GM13977 (cell line): Measurements from ENCODE around the gene MED16.

ENCODE experiments used
- DNase-seq: peaks from one replicate; pipeline ENCODE4 v3.0.0; 2012; ENCODE audit warnings: low spot score
- in situ Hi-C: fragments of 300-500 bp; cut with MboI; formaldehyde crosslinking; loops from one replicate; pipeline ENCODE4 v1.12.0; 2022; ENCODE audit warnings: low sequenced_read_pairs, low pct_unique_long_range_greater_than_20kb, mixed read lengths, inconsistent platforms; ENCODE audit not compliant: unreplicated experiment
- TF ChIP-seq, protein P1 (sequence below): IDR thresholded peaks from 2 replicates; pipeline ENCODE4 v1.5.1; 2012; ENCODE audit warnings: mild to moderate bottlenecking, control low read depth; ENCODE audit not compliant: insufficient read depth; ENCODE audit errors: extremely low read depth, missing control alignments

Gene MED16, protein sequence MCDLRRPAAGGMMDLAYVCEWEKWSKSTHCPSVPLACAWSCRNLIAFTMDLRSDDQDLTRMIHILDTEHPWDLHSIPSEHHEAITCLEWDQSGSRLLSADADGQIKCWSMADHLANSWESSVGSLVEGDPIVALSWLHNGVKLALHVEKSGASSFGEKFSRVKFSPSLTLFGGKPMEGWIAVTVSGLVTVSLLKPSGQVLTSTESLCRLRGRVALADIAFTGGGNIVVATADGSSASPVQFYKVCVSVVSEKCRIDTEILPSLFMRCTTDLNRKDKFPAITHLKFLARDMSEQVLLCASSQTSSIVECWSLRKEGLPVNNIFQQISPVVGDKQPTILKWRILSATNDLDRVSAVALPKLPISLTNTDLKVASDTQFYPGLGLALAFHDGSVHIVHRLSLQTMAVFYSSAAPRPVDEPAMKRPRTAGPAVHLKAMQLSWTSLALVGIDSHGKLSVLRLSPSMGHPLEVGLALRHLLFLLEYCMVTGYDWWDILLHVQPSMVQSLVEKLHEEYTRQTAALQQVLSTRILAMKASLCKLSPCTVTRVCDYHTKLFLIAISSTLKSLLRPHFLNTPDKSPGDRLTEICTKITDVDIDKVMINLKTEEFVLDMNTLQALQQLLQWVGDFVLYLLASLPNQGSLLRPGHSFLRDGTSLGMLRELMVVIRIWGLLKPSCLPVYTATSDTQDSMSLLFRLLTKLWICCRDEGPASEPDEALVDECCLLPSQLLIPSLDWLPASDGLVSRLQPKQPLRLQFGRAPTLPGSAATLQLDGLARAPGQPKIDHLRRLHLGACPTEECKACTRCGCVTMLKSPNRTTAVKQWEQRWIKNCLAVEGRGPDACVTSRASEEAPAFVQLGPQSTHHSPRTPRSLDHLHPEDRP

DNA sequence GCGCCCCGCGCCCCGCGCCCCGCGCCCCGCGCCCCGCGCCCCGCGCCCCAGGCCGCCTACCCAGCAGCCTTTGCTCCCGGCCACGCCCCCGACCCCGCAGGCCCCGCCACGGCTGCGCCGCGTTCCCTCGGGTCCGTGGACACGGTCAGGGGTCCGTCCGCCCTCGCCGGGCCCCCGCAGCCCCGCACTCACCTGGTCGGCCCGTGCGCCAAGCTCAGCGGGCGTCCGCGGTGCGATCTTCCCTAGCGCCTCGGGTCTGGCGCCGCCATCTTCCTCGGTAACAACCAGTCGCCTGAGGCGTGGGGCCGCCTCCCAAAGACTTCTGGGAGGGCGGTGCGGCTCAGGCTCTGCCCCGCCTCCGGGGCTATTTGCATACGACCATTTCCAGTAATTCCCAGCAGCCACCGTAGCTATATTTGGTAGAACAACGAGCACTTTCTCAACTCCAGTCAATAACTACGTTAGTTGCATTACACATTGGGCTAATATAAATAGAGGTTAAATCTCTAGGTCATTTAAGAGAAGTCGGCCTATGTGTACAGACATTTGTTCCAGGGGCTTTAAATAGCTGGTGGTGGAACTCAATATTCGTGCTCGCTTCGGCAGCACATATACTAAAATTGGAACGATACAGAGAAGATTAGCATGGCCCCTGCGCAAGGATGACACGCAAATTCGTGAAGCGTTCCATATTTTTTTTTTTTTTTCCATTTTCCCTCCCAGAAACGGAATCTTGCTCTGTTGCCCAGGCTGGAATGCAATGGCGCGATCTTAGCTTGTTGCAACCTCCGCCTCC is at the start of gene MED16, which contains the start of gene RNU6-9:
MED16 (minus strand) TSS at position 294 of the 796 bp plus-strand sequence. CDS start 2,056 bp downstream, outside the sequence.
RNU6-9 (plus strand) TSS at position 591 of the 796 bp plus-strand sequence.
- TF ChIP-seq, protein P1, sequence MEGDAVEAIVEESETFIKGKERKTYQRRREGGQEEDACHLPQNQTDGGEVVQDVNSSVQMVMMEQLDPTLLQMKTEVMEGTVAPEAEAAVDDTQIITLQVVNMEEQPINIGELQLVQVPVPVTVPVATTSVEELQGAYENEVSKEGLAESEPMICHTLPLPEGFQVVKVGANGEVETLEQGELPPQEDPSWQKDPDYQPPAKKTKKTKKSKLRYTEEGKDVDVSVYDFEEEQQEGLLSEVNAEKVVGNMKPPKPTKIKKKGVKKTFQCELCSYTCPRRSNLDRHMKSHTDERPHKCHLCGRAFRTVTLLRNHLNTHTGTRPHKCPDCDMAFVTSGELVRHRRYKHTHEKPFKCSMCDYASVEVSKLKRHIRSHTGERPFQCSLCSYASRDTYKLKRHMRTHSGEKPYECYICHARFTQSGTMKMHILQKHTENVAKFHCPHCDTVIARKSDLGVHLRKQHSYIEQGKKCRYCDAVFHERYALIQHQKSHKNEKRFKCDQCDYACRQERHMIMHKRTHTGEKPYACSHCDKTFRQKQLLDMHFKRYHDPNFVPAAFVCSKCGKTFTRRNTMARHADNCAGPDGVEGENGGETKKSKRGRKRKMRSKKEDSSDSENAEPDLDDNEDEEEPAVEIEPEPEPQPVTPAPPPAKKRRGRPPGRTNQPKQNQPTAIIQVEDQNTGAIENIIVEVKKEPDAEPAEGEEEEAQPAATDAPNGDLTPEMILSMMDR = no peak
- in situ Hi-C loops = no loop called here
- peak; percentile 100 for DNase-seq

DNA sequence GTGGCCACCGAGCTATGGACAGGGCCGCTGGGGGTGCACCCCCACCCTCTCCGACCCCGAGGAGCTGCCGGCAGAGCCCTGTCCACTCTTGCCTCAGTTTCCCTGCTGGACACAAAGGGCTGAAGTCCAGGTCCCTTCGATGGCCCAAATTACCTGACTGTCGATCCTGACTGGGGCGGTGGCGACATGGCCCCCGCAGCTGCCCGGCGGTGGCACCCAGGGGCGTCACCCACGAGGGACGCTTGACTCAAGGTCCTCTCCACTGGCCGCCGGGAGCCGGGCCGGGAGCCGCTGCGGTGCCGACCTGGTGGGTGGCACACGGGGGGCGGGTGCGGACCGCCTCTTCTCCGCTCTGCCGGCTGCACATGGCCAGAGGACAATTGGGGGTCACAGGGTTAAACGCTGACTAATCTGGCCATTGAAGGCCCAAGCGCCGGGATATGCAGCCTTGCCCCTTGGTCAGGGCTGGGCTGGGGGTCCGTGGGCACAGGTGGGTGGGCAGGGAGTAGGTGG is 49.2 kb upstream of the MED16 start:
- TF ChIP-seq, protein P1 = no peak
- no peak for DNase-seq

DNA sequence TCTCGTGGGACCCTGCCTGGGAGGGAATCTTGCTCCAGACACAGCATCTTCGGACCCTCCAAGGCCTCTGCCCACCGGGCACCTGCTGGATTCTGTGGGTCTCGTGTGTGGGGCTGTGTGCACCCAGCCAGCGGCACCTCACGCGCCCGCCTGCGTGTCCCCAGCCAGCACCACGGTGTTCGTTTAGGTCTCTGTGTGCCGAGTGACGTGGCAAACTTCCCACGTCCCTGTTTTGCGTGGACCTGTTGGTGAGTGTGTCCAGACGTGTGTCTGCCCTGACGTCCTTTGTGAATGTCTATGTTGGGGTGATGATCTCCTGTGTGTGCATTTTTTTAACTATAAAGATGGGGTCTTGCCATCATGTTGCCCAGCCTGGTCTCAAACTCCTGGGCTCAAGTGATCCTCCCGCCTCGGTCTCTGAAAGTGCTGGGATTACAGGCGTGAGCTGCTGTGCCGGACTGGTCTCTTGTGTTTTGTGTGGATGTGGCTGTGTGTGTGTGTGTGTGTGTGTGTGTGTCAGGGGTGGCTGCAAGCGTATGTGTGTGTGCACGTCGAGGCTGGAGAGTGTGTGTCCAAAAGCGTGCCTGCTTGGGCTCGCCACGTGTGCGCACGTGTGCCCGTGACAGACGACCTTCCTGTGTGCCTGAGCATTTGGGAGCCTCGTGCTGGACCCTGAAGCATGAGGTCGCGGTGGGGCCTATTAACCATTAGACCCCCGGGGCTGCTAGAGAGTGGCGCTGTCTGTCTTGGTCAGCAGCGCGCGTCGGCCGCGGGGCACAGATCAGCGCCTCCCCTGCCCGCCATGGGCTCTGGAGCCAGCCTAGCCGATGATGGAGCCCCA is 48.5 kb upstream of the MED16 start:
- TF ChIP-seq, protein P1 = no peak
- no peak for DNase-seq
- in situ Hi-C loops = no loop called here

More for the DNA sequence above, 49.2 kb upstream of the MED16 start:
- in situ Hi-C loops = no loop called here

DNA sequence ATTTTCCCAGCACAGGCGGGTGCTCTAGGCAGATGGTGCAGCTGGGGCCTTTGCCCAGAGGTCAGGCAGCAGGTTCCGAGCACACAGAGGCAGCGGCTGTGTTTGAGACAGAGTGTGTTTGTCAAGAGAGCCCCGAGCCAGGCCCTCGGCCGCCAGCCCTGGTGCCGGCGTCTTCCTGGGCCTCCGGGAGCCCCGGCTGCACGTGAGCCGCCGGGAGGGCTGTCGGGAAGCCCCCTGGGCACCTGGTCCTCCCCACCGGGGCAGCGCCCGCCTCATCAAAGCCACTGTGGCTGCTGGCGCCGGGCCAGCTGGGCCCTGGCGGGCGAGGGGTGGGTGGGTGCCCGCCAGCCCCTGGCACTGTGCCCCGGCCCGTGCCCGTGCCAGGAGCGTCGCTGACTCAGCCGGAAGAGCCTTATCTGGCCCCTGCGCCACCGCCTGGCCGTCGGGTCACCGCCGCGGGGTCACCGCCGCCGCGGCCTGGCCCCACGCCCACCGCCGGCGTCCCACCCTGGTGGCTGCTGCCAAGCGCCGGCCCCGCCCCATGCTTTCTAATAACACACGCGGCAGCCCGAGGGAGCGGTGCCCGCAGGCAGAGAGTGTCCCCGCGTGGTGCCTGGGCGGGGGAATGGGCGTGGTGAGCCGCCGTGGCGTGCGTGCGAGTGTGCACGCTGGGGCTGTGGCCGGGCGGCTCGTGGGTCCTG is 47.8 kb upstream of the MED16 start:
- peak; percentile 54 for DNase-seq
- TF ChIP-seq, protein P1 = peak; percentile 28
- in situ Hi-C loops = no loop called here

DNA sequence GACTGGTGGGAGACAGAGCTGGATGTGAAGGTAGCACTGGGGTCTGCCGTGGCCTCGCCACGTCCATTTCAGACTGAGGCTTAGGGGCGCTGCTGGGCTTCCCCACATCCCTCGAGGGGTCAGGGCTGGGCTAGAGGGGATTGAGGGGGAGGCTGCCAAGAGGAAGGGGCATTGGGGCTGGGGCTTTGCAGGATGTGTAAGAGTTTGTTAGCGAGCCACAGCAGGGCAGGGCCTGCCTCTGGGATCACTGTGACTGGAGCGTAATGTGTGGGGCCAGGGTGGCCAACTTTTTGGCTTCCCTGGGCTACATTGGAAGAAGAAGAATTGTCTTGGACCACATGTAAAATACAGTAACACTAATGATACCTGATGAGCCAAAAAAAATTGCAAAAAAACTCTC is 46.9 kb upstream of the MED16 start:
- TF ChIP-seq, protein P1 = no peak
- no peak for DNase-seq

More for the DNA sequence above, 46.9 kb upstream of the MED16 start:
- in situ Hi-C loops = no loop called here
